ENCODE measurements around the gene CCDC187.

CCDC187 gene

GRCh38 chr9:136218271-136218670, 85.6 kb downstream of the CCDC187 start:
- no peak for TF ChIP-seq CTCF (IDR thresholded peaks at IDR 0.05; ENCODE audit: low read depth, low read length, missing control alignments)
- H3K4me3 ChIP-seq (replicated peaks; ENCODE audit: low read depth, low read length), result no peak overlapping the region
- DNase-seq (ENCODE audit: extremely low read depth, low read depth), result no peak

- DNase-seq (ENCODE audit: extremely low read depth, low read depth), result no peak
- TF ChIP-seq CTCF (IDR thresholded peaks at IDR 0.05; ENCODE audit: low read depth, low read length, missing control alignments), result no peak
- H3K4me3 ChIP-seq (replicated peaks; ENCODE audit: low read depth, low read length), result no peak overlapping the region
These were observed 87.2 kb downstream of the CCDC187 start for GRCh38 chr9:136216541-136217244.

GRCh38 chr9:136213733-136214132, 90.2 kb downstream of the CCDC187 start:
- no peak overlapping the region for H3K4me3 ChIP-seq (replicated peaks; ENCODE audit: low read depth, low read length)
- no peak for TF ChIP-seq CTCF (IDR thresholded peaks at IDR 0.05; ENCODE audit: low read depth, low read length, missing control alignments)
- DNase-seq (ENCODE audit: extremely low read depth, low read depth), result no peak

GRCh38 chr9:136212345-136212950, 91.4 kb downstream of the CCDC187 start:
- no peak for DNase-seq (ENCODE audit: extremely low read depth, low read depth)
- no peak for TF ChIP-seq CTCF (IDR thresholded peaks at IDR 0.05; ENCODE audit: low read depth, low read length, missing control alignments)
- no peak overlapping the region for H3K4me3 ChIP-seq (replicated peaks; ENCODE audit: low read depth, low read length)

GRCh38 chr9:136211441-136212344, 92.2 kb downstream of the CCDC187 start:
- H3K4me3 ChIP-seq (replicated peaks; ENCODE audit: low read depth, low read length), result no peak overlapping the region
- no peak for TF ChIP-seq CTCF (IDR thresholded peaks at IDR 0.05; ENCODE audit: low read depth, low read length, missing control alignments)
- no peak for DNase-seq (ENCODE audit: extremely low read depth, low read depth)

GRCh38 chr9:136211006-136211405, 92.9 kb downstream of the CCDC187 start:
- TF ChIP-seq CTCF (IDR thresholded peaks at IDR 0.05; ENCODE audit: low read depth, low read length, missing control alignments), result no peak
- no peak overlapping the region for H3K4me3 ChIP-seq (replicated peaks; ENCODE audit: low read depth, low read length)
- DNase-seq (ENCODE audit: extremely low read depth, low read depth), result no peak

All from HFF-Myc (cell line).